Fibroblast of lung (primary cell): ENCODE data around the gene TMX2. TPM values are rescaled to one million over a fixed set of nuclear protein-coding genes. Genes with fewer than 3 reads are reported as not detected.
"Not testable (repeated sequence)": the region's sequence is repeated elsewhere in the genome, so short reads cannot be mapped to it uniquely, and the experiment has no call there.

Experiments used
- DNase-seq, 2 donors: peaks; one replicate each; pipeline versions ENCODE4 v3.0.0 to v3.0.0-alpha.2; 2010; ENCODE audit warnings: low read depth in 2 of 2
- H2AFZ ChIP-seq: 2 replicates; pipeline ENCODE4 v1.5.1; 2012; ENCODE audit warnings: low read length, control low read depth, inconsistent platforms
- H3K27ac ChIP-seq: 2 replicates; pipeline ENCODE4 v1.5.1; 2011; ENCODE audit warnings: low read length, control low read depth; ENCODE audit not compliant: insufficient read depth
- H3K27me3 ChIP-seq: 2 replicates; pipeline ENCODE4 v1.5.1; 2011; ENCODE audit warnings: mild to moderate bottlenecking, low read length; ENCODE audit not compliant: control insufficient read depth, insufficient read depth
- H3K36me3 ChIP-seq: 2 replicates; pipeline ENCODE4 v1.5.1; 2011; ENCODE audit warnings: low read length; ENCODE audit not compliant: control insufficient read depth, insufficient read depth
- H3K4me1 ChIP-seq: 2 replicates; pipeline ENCODE4 v1.5.1; 2011; ENCODE audit warnings: low read length; ENCODE audit not compliant: control insufficient read depth, insufficient read depth; ENCODE audit errors: extremely low read depth
- H3K4me2 ChIP-seq: 2 replicates; pipeline ENCODE4 v1.5.1; 2011; ENCODE audit warnings: low read length, control low read depth; ENCODE audit not compliant: insufficient read depth; ENCODE audit errors: extremely low read depth
- H3K4me3 ChIP-seq, 4 experiments: fragments of 200-600 bp in 1 of 4; sonication (generic) in 1 of 4; replicated peaks in 1 of 4; 2 replicates each; pipeline ENCODE4 v1.5.1; 2011 to 2016; ENCODE audit warnings: low read length in 4 of 4, low read depth in 3 of 4, mild to moderate bottlenecking in 3 of 4, control low read depth in 2 of 4, inconsistent platforms in 1 of 4, mixed read lengths in 1 of 4; ENCODE audit not compliant: insufficient read depth in 1 of 4; ENCODE audit errors: control extremely low read depth in 1 of 4
- H3K79me2 ChIP-seq: 2 replicates; pipeline ENCODE4 v1.5.1; 2012; ENCODE audit warnings: mild to moderate bottlenecking, low read length, inconsistent platforms; ENCODE audit not compliant: control insufficient read depth, insufficient read depth
- H3K9ac ChIP-seq: 2 replicates; pipeline ENCODE4 v1.5.1; 2011; ENCODE audit warnings: mild to moderate bottlenecking, low read length, control low read depth; ENCODE audit not compliant: insufficient read depth
- H3K9me3 ChIP-seq: 2 replicates; pipeline ENCODE4 v1.5.1; 2012; ENCODE audit warnings: low read depth, low read length; ENCODE audit not compliant: control insufficient read depth, insufficient read depth
- H4K20me1 ChIP-seq: 2 replicates; pipeline ENCODE4 v1.5.1; 2011; ENCODE audit warnings: low read length; ENCODE audit not compliant: control insufficient read depth, insufficient read depth; ENCODE audit errors: extremely low read depth
- EZH2 ChIP-seq: IDR thresholded peaks from 2 replicates; pipeline ENCODE4 v1.5.1; 2012; ENCODE audit warnings: low read length, control low read depth, mild to moderate bottlenecking; ENCODE audit errors: missing control alignments
- polyA plus RNA-seq, 2 donors: library from polyadenylated mRNA; depleted of rRNA in 1 of 2; stranded (reverse) in 1 of 2; unstranded in 1 of 2; fragments of >200 nt; gene quantifications; 2 replicates each; pipeline ENCODE4 v1.2.1, GENCODE V29; 2011 to 2012; ENCODE audit warnings: missing spikeins in 1 of 2
- total RNA-seq: library from RNA; depleted of rRNA; stranded (reverse); fragments of >200 nt; gene quantifications from 2 replicates; pipeline ENCODE4 v1.2.1, GENCODE V29; 2014
- TF ChIP-seq, protein P1 (sequence below), 2 donors: IDR thresholded peaks in 1 of 2; conservative IDR thresholded peaks in 1 of 2; 1 replicate in 1 of 2; 2 replicates in 1 of 2; pipeline ENCODE4 v1.5.1; 2011 to 2012; ENCODE audit warnings: low read length in 2 of 2, control low read depth in 1 of 2, inconsistent platforms in 1 of 2, low read depth in 1 of 2, mild to moderate bottlenecking in 1 of 2

The TMX2 gene
- total and polyA plus RNA-seq, 2 donors (not counting 1 experiment from before 2014, with no cell fraction given) = 62.8 to 71.8 TPM

DNA sequence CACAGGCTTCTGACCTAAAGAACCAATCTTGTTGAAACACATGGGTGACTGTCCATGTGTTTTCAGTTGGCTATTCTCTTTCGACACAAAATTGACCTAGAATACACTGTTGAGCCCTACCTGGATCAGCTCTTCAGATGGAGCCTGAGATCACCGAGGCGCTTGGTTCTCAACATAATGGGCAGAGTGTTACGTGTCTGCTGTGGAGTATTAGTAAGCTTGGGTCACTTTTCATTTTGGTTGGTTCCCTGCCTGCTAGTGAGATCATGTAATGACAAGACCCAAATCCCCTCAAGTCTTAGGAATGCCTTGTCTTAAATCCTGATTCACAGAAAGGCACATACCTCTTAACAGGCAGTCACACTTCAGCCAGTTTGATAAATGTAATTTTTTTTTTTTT is 9.1 kb upstream of the TMX2 start:
- TF ChIP-seq EZH2 = no peak
- DNase-seq = peak in 1 of 2 donors; percentile 53
- Histone ChIP-seq H3K27me3 (no peaks in the 10 kb centered on the region), H3K9ac (no peak overlapping the region), H3K4me3 (no peak overlapping the region), H3K79me2 (peaks cover 6% of the 10 kb centered on the region), H3K36me3 (peaks cover 14% of the 10 kb centered on the region), H3K4me1 (no peaks in the 10 kb centered on the region), H4K20me1 (no peaks in the 10 kb centered on the region), H3K4me2 (no peak overlapping the region), H2AFZ (no peak overlapping the region), H3K27ac (no peak overlapping the region), H3K9me3 (no peaks in the 10 kb centered on the region)

DNA sequence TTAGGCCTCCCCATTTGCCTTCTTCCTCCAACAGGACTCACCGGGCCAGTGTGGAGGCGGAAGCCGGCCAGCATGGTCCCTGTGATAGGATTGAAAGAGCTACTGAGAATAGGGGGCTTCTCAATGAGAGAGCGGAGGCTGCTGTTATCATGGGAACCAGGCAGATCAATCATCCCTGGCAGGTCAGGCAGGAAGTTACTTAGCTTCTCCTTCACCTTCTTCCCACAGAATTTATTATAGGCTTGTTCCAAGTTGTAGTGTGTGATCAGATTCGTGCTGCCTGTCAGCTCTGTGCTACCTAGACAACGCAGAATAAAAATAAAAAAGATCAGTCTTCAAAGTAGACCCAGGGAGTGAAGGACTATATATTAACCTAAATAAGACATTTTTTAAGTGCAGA is 7.5 kb upstream of the TMX2 start:
- Histone ChIP-seq H3K27me3 (no peaks in the 10 kb centered on the region), H4K20me1 (no peaks in the 10 kb centered on the region), H3K27ac (no peak overlapping the region), H3K9ac (no peak overlapping the region), H3K9me3 (no peaks in the 10 kb centered on the region), H3K79me2 (peaks cover 9% of the 10 kb centered on the region), H3K4me1 (no peaks in the 10 kb centered on the region), H3K4me3 (no peak overlapping the region), H2AFZ (no peak overlapping the region), H3K4me2 (no peak overlapping the region), H3K36me3 (peaks cover 9% of the 10 kb centered on the region)
- no peak for DNase-seq
- no peak for TF ChIP-seq EZH2
- TF ChIP-seq, protein P1, sequence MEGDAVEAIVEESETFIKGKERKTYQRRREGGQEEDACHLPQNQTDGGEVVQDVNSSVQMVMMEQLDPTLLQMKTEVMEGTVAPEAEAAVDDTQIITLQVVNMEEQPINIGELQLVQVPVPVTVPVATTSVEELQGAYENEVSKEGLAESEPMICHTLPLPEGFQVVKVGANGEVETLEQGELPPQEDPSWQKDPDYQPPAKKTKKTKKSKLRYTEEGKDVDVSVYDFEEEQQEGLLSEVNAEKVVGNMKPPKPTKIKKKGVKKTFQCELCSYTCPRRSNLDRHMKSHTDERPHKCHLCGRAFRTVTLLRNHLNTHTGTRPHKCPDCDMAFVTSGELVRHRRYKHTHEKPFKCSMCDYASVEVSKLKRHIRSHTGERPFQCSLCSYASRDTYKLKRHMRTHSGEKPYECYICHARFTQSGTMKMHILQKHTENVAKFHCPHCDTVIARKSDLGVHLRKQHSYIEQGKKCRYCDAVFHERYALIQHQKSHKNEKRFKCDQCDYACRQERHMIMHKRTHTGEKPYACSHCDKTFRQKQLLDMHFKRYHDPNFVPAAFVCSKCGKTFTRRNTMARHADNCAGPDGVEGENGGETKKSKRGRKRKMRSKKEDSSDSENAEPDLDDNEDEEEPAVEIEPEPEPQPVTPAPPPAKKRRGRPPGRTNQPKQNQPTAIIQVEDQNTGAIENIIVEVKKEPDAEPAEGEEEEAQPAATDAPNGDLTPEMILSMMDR (conservative IDR thresholded peaks at IDR 0.05 in 1 of 2, IDR thresholded peaks at IDR 0.05 in 1 of 2; ENCODE audit: low read depth in 1 of 2, low read length in 2 of 2) = no peak

DNA sequence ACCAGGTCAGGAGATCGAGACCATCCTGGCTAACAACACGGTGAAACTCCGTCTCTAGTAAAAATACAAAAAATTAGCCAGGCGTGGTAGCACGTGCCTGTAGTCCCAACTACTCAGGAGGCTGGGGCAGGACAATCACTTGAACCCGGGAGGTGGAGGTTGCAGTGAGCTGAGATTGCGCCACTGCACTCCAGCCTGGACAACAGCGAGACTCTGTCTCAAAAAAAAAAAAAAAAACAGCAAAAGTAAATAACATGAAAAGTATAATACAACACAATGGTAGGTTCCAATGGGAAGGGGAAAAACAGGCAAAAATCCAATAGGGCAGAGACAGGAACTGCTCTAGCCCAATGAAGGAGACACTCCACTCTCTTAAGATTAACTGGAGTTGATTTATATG is 7.0 kb upstream of the TMX2 start:
- H3K4me1 ChIP-seq, H3K4me3 ChIP-seq, H4K20me1 ChIP-seq, H3K9me3 ChIP-seq, H3K27me3 ChIP-seq, H3K36me3 ChIP-seq, DNase-seq, H2AFZ ChIP-seq, H3K9ac ChIP-seq, H3K4me2 ChIP-seq, H3K27ac ChIP-seq: not testable (repeated sequence)
- H3K79me2 ChIP-seq = peaks cover 13% of the 10 kb centered on the region

DNA sequence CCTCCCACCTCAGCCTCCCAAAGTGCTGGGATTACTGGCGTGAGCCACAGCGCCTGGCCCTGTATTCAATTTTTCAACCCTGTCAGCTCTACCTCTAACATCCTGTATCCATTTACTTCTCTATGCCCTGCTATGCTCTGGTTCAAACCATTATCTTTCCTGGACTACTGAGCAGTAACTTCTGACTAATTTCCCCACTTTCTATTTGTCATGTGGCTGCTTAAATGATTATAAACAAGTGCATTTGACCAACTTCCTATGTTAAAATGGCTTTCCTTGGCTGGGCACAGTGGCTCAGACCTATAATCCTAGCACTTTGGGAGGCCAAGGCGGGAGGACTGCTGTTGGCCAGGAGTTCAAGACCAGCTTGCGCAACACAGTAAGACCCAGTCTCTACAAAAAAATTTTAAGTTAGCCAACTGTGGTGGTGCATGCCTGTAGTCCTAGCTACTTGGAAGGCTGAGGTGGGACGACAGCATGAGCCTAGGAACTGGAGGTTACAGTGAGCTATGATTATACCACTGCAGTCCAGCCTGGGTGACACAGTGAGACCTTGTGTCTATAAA is 2.5 kb upstream of the TMX2 start:
- H3K9ac ChIP-seq = no peak overlapping the region
- no peak overlapping the region for H3K4me3 ChIP-seq
- peaks cover 6% of the 10 kb centered on the region for H3K4me1 ChIP-seq
- no peak for TF ChIP-seq EZH2
- TF ChIP-seq, protein P1 (conservative IDR thresholded peaks at IDR 0.05 in 1 of 2, IDR thresholded peaks at IDR 0.05 in 1 of 2; ENCODE audit: low read depth in 1 of 2, low read length in 2 of 2) = no peak
- H3K79me2 ChIP-seq = peaks cover 52% of the 10 kb centered on the region
- H3K4me2 ChIP-seq = no peak overlapping the region
- no peaks in the 10 kb centered on the region for H3K9me3 ChIP-seq
- H3K27me3 ChIP-seq = no peaks in the 10 kb centered on the region
- no peak overlapping the region for H3K27ac ChIP-seq
- H3K36me3 ChIP-seq = peaks cover 1% of the 10 kb centered on the region
- DNase-seq = no peak
- H2AFZ ChIP-seq = no peak overlapping the region
- H4K20me1 ChIP-seq = no peaks in the 10 kb centered on the region
